Gastrocnemius medialis (tissue), 4 donors: ENCODE data around the gene DNAJA4. TPM values are rescaled to one million over a fixed set of nuclear protein-coding genes. Genes with fewer than 3 reads are reported as not detected.
"Not testable (repeated sequence)": the region's sequence is repeated elsewhere in the genome, so short reads cannot be mapped to it uniquely, and the experiment has no call there.

Experiments used
- ATAC-seq, 2 donors: fragments of 150-250 bp; one replicate each; pipeline ENCODE4 v1.9.1; 2016
- DNase-seq, 2 donors: peaks; one replicate each; pipeline ENCODE4 v3.0.0-alpha.2; 2019
- H3K27ac ChIP-seq, 4 donors: fragments of 200-600 bp; sonication (generic); 1 replicate in 1 of 4; 2 replicates in 3 of 4; pipeline ENCODE4 v1.5.1; 2016 to 2018; ENCODE audit warnings: mild to moderate bottlenecking in 2 of 4, moderate library complexity in 1 of 4
- H3K27me3 ChIP-seq, 3 donors: fragments of 200-600 bp; sonication (generic) in 2 of 3; 1 replicate in 1 of 3; 2 replicates in 2 of 3; pipeline versions ENCODE4 v1.5.1 to v1.6.0; 2016 to 2019; ENCODE audit warnings: mild to moderate bottlenecking in 1 of 3, moderate library complexity in 1 of 3
- H3K36me3 ChIP-seq, 2 donors: fragments of 200-600 bp; sonication (generic) in 1 of 2; one replicate each; pipeline ENCODE4 v1.5.1; 2017 to 2018
- H3K4me1 ChIP-seq, 2 donors: fragments of 200-600 bp; sonication (generic) in 1 of 2; one replicate each; pipeline ENCODE4 v1.5.1; 2016 to 2017; ENCODE audit warnings: mild to moderate bottlenecking in 2 of 2
- H3K4me3 ChIP-seq, 4 donors: fragments of 200-600 bp; sonication (generic) in 3 of 4; 1 replicate in 1 of 4; 2 replicates in 3 of 4; pipeline ENCODE4 v1.5.1; 2016 to 2019; ENCODE audit warnings: mild to moderate bottlenecking in 2 of 4
- H3K9me3 ChIP-seq, 3 donors: fragments of 200-600 bp; sonication (generic) in 2 of 3; 1 replicate in 1 of 3; 2 replicates in 2 of 3; pipeline ENCODE4 v1.5.1; 2016 to 2019
- CTCF ChIP-seq, 5 experiments: fragments of 450-650 bp in 3 of 5; fragments of 200-600 bp in 2 of 5; sonication (generic) in 2 of 5; IDR thresholded peaks in 4 of 5; conservative IDR thresholded peaks in 1 of 5; 1 replicate in 4 of 5; 2 replicates in 1 of 5; pipeline ENCODE4 v1.5.1; 2016 to 2019; ENCODE audit warnings: antibody characterized with exemption in 5 of 5, mild to moderate bottlenecking in 3 of 5, moderate library complexity in 3 of 5
- POLR2A ChIP-seq, 2 donors: fragments of 450-650 bp; IDR thresholded peaks; one replicate each; pipeline ENCODE4 v1.6.1; 2017; ENCODE audit warnings: antibody characterized with exemption in 2 of 2, mild to moderate bottlenecking in 2 of 2, moderate library complexity in 2 of 2
- in situ Hi-C, 4 donors: fragments of 200-750 bp; cut with MboI; loops; one replicate each; pipeline versions ENCODE4 v1.15.0 to v1.8.0; 2017; ENCODE audit warnings: low sequenced_read_pairs in 4 of 4
- intact Hi-C: fragments of 100-400 bp; cut with DNase I; formaldehyde crosslinking; loops from one replicate; pipeline ENCODE4 v1.15.1; 2023; ENCODE audit warnings: low total_unique reads
- total RNA-seq, 4 donors: library from RNA; depleted of rRNA; stranded (reverse); fragments of >200 nt; gene quantifications; one replicate each; pipeline versions ENCODE4 v1.1.0 to v1.2.3, GENCODE V29; 2016

Gene DNAJA4
- total RNA-seq, 4 donors from 2014 or later: 13.7 to 120 (median 37.8) TPM

GRCh38 chr15:78244893-78245292, 19.5 kb upstream of the DNAJA4 start:
- intact Hi-C loops (loop anchor here (5.0 kb wide), 1 partner anchor 278 kb away; no protein-coding TSS in a partner anchor), in situ Hi-C loops (loop anchor here (5.0 to 25.0 kb wide), 4 partner anchors 70 to 288 kb away; no protein-coding TSS in a partner anchor)
- DNase-seq: no peak
- ATAC-seq: no peak
- H3K4me1 ChIP-seq: peaks cover 0 to 7% of the 10 kb centered on the region in 2 donors
- no peaks in the 10 kb centered on the region for H3K36me3 ChIP-seq
- no peak overlapping the region for H3K4me3 ChIP-seq
- no peaks in the 10 kb centered on the region for H3K9me3 ChIP-seq
- no peak overlapping the region for H3K27ac ChIP-seq
- H3K27me3 ChIP-seq: no peaks in the 10 kb centered on the region
- TF ChIP-seq POLR2A (IDR thresholded peaks at IDR 0.05): no peak

- not testable (repeated sequence) for ATAC-seq
These were observed 19.0 kb upstream of the DNAJA4 start for GRCh38 chr15:78245392-78245791.

GRCh38 chr15:78245976-78246620, 18.3 kb upstream of the DNAJA4 start:
- H3K27me3 ChIP-seq, H3K9me3 ChIP-seq, H3K27ac ChIP-seq, ATAC-seq, H3K36me3 ChIP-seq, H3K4me1 ChIP-seq, intact Hi-C loops, H3K4me3 ChIP-seq, DNase-seq: not testable (repeated sequence)
- in situ Hi-C loops: loop anchor here in 3 of 4 donors (10.0 to 25.0 kb wide), 2 partner anchors 71 to 284 kb away; no protein-coding TSS in a partner anchor

More at GRCh38 chr15:78245392-78245791, 19.0 kb upstream of the DNAJA4 start:
- DNase-seq, H3K27ac ChIP-seq, H3K4me3 ChIP-seq, H3K4me1 ChIP-seq, H3K9me3 ChIP-seq, H3K27me3 ChIP-seq, intact Hi-C loops, H3K36me3 ChIP-seq: not testable (repeated sequence)
- in situ Hi-C loops: loop anchor here in 3 of 4 donors (10.0 to 25.0 kb wide), 2 partner anchors 71 to 283 kb away; no protein-coding TSS in a partner anchor

GRCh38 chr15:78247911-78248310, 16.5 kb upstream of the DNAJA4 start:
- no peak overlapping the region for H3K27ac ChIP-seq
- H3K4me1 ChIP-seq: peaks cover 0 to 7% of the 10 kb centered on the region in 2 donors
- H3K27me3 ChIP-seq: no peaks in the 10 kb centered on the region
- no peak for DNase-seq
- no peaks in the 10 kb centered on the region for H3K9me3 ChIP-seq
- ATAC-seq: no peak
- in situ Hi-C loops: loop anchor here in 3 of 4 donors (10.0 to 25.0 kb wide), 2 partner anchors 73 to 286 kb away; no protein-coding TSS in a partner anchor
- no peaks in the 10 kb centered on the region for H3K36me3 ChIP-seq
- no peak overlapping the region for H3K4me3 ChIP-seq
- intact Hi-C loops: no loop called here
- no peak for TF ChIP-seq POLR2A (IDR thresholded peaks at IDR 0.05)
- TF ChIP-seq CTCF (IDR thresholded peaks at IDR 0.05 in 4 of 5, conservative IDR thresholded peaks at IDR 0.05 in 1 of 5): no peak

GRCh38 chr15:78249131-78249530, 15.2 kb upstream of the DNAJA4 start:
- Histone ChIP-seq H3K9me3 (no peaks in the 10 kb centered on the region), H3K4me1 (no peaks in the 10 kb centered on the region), H3K36me3 (no peaks in the 10 kb centered on the region), H3K27ac (no peak overlapping the region), H3K4me3 (no peak overlapping the region), H3K27me3 (no peaks in the 10 kb centered on the region)
- ATAC-seq (peak in 1 of 2 donors; percentile 14), DNase-seq (no peak)
- in situ Hi-C loops: loop anchor here in 3 of 4 donors (10.0 to 25.0 kb wide), 2 partner anchors 74 to 287 kb away; no protein-coding TSS in a partner anchor
- intact Hi-C loops: no loop called here
- TF ChIP-seq POLR2A (IDR thresholded peaks at IDR 0.05): no peak
- TF ChIP-seq CTCF (IDR thresholded peaks at IDR 0.05 in 4 of 5, conservative IDR thresholded peaks at IDR 0.05 in 1 of 5): no peak

- Histone ChIP-seq H3K4me3 (no peak overlapping the region), H3K27me3 (no peaks in the 10 kb centered on the region), H3K9me3 (no peaks in the 10 kb centered on the region), H3K27ac (no peak overlapping the region), H3K4me1 (no peaks in the 10 kb centered on the region), H3K36me3 (no peaks in the 10 kb centered on the region)
- DNase-seq (no peak), ATAC-seq (no peak)
- in situ Hi-C loops (no loop called here), intact Hi-C loops (no loop called here)
- TF ChIP-seq CTCF (IDR thresholded peaks at IDR 0.05 in 4 of 5, conservative IDR thresholded peaks at IDR 0.05 in 1 of 5) (no peak), POLR2A (IDR thresholded peaks at IDR 0.05) (no peak)
These were observed 13.2 kb upstream of the DNAJA4 start for GRCh38 chr15:78251136-78251535.
